A549 (cell line): ENCODE measurements around the gene KCNQ5.

ENCODE experiments used
- CEBPB ChIP-seq, 2 experiments: fragments of >200 bp in 1 of 2; sonication (Bioruptor Twin) in 1 of 2; formaldehyde crosslinking in 1 of 2; IDR thresholded peaks; 2 replicates each; pipeline ENCODE4 v1.6.1; 2012 to 2016
- CHD2 ChIP-seq: fragments of 150-350 bp; IDR thresholded peaks from 2 replicates; pipeline ENCODE4 v1.6.1; 2014; ENCODE audit warnings: low read length; ENCODE audit not compliant: partially characterized antibody
- EP300 ChIP-seq, 2 experiments: fragments of >200 bp; sonication (Bioruptor Twin); formaldehyde crosslinking; IDR thresholded peaks; 2 replicates in 1 of 2; 3 replicates in 1 of 2; pipeline ENCODE4 v1.6.1; 2016 to 2017
- POLR2A ChIP-seq: IDR thresholded peaks from 2 replicates; pipeline ENCODE4 v1.6.1; 2012; ENCODE audit warnings: mild to moderate bottlenecking, low read length
- POLR2AphosphoS2 ChIP-seq: conservative IDR thresholded peaks from 2 replicates; pipeline ENCODE4 v1.6.1; 2012; ENCODE audit warnings: low read length, improper control_type of control experiment, inconsistent platforms
- RAD21 ChIP-seq, 2 experiments: fragments of >200 bp in 1 of 2; sonication (Bioruptor Twin) in 1 of 2; formaldehyde crosslinking in 1 of 2; IDR thresholded peaks in 1 of 2; conservative IDR thresholded peaks in 1 of 2; 2 replicates in 1 of 2; 3 replicates in 1 of 2; pipeline ENCODE4 v1.6.1; 2012 to 2018; ENCODE audit warnings: inconsistent platforms in 1 of 2
- TF ChIP-seq, protein P1 (sequence below): fragments of >200 bp; sonication (Bioruptor Twin); formaldehyde crosslinking; IDR thresholded peaks from 3 replicates; pipeline ENCODE4 v1.5.1; 2016
- TF ChIP-seq, protein P2 (sequence below): IDR thresholded peaks from 2 replicates; pipeline ENCODE4 v1.6.1; 2012
- TF ChIP-seq, protein P3 (sequence below): fragments of 450-650 bp; IDR thresholded peaks from 2 replicates; pipeline ENCODE4 v1.6.1; 2014; ENCODE audit warnings: antibody characterized with exemption
- TF ChIP-seq, protein P4 (sequence below): fragments of >200 bp; sonication (Bioruptor Twin); formaldehyde crosslinking; IDR thresholded peaks from 3 replicates; pipeline ENCODE4 v1.6.1; 2016

- TF ChIP-seq CHD2 (no peak), CEBPB (IDR thresholded peaks at IDR 0.05) (no peak), POLR2AphosphoS2 (no peak), RAD21 (conservative IDR thresholded peaks at IDR 0.05 in 1 of 2, IDR thresholded peaks at IDR 0.05 in 1 of 2) (no peak), POLR2A (no peak), EP300 (IDR thresholded peaks at IDR 0.05) (no peak)
- TF ChIP-seq, protein P1, sequence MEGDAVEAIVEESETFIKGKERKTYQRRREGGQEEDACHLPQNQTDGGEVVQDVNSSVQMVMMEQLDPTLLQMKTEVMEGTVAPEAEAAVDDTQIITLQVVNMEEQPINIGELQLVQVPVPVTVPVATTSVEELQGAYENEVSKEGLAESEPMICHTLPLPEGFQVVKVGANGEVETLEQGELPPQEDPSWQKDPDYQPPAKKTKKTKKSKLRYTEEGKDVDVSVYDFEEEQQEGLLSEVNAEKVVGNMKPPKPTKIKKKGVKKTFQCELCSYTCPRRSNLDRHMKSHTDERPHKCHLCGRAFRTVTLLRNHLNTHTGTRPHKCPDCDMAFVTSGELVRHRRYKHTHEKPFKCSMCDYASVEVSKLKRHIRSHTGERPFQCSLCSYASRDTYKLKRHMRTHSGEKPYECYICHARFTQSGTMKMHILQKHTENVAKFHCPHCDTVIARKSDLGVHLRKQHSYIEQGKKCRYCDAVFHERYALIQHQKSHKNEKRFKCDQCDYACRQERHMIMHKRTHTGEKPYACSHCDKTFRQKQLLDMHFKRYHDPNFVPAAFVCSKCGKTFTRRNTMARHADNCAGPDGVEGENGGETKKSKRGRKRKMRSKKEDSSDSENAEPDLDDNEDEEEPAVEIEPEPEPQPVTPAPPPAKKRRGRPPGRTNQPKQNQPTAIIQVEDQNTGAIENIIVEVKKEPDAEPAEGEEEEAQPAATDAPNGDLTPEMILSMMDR, result no peak
- TF ChIP-seq, protein P2, sequence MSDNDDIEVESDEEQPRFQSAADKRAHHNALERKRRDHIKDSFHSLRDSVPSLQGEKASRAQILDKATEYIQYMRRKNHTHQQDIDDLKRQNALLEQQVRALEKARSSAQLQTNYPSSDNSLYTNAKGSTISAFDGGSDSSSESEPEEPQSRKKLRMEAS, result no peak
- TF ChIP-seq, protein P3, sequence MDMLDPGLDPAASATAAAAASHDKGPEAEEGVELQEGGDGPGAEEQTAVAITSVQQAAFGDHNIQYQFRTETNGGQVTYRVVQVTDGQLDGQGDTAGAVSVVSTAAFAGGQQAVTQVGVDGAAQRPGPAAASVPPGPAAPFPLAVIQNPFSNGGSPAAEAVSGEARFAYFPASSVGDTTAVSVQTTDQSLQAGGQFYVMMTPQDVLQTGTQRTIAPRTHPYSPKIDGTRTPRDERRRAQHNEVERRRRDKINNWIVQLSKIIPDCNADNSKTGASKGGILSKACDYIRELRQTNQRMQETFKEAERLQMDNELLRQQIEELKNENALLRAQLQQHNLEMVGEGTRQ, result no peak
- TF ChIP-seq, protein P4, sequence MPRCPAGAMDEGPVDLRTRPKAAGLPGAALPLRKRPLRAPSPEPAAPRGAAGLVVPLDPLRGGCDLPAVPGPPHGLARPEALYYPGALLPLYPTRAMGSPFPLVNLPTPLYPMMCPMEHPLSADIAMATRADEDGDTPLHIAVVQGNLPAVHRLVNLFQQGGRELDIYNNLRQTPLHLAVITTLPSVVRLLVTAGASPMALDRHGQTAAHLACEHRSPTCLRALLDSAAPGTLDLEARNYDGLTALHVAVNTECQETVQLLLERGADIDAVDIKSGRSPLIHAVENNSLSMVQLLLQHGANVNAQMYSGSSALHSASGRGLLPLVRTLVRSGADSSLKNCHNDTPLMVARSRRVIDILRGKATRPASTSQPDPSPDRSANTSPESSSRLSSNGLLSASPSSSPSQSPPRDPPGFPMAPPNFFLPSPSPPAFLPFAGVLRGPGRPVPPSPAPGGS, result no peak
Observed at GRCh38 chr6:72626126-72626525, 4.3 kb downstream of the KCNQ5 start.
